ENCODE results near the gene ANKRD29.
"Not testable (repeated sequence)": the region's sequence is repeated elsewhere in the genome, so short reads cannot be mapped to it uniquely, and the experiment has no call there.

The ANKRD29 gene

DNA sequence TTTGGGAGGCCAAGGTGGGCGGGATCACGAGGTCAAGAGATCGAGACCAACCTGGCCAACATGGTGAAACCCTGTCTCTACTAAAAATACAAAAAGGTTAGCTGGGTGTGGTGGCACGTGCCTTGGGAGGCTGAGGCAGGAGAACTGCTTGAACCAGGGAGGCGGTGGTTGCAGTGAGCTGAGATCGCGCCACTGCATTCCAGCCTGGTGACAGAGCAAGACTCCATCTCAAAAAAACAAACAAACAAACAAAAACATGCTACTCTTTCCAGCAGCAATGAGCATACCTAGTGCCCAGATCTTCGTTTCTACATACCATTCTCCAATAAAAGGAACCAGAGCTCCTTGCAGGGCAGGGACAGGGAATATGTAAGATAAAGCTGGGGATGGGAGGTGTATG, 105.2 kb downstream of the ANKRD29 start:
- DNase-seq (ENCODE audit: low spot score), result not testable (repeated sequence)

GRCh38 chr18:23556145-23556780, 106.4 kb downstream of the ANKRD29 start:
- no peak for DNase-seq (ENCODE audit: low spot score)

DNA sequence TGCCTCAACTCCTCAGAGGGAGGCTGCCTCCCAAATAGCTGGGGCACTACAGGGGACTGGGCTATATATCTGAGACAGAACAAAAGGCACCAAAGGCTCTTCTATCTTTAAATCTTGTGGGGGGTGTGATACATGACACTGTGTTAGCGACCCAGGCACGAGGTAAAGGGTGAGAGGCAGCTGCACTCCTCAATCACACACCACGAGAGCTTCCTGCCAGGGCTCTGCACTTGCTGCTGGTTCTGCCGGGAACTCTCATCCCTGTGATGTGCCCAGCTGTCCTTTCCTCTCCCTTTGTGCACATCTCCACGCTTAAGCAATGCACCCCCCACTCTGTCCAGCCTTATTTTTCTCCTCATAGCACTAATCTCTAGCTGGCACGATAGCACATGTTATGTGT, 108.8 kb downstream of the ANKRD29 start:
- no peak for DNase-seq (ENCODE audit: low spot score)

DNA sequence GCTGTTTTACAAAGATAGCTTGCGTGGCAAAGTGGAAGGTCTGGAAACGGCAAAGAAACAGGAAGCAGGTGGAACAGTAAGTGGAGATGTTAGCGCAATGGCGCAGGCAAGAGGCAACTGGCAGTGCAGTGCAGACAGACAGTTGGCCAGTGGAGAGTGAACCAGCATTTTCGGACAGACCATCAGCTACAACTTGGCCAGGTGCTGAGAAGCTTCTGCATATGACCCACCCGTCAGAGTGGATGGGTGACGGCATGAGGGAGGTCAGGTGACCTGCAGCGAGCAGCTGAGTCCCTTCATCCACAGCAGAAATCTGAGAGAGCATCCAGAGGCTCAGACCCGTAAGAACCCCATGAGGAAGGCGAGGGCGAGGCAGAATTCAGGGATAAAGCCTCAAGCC, 110.2 kb downstream of the ANKRD29 start:
- DNase-seq (ENCODE audit: low spot score), result no peak

GRCh38 chr18:23551978-23552377, 110.7 kb downstream of the ANKRD29 start:
- no peak for DNase-seq (ENCODE audit: low spot score)

DNA sequence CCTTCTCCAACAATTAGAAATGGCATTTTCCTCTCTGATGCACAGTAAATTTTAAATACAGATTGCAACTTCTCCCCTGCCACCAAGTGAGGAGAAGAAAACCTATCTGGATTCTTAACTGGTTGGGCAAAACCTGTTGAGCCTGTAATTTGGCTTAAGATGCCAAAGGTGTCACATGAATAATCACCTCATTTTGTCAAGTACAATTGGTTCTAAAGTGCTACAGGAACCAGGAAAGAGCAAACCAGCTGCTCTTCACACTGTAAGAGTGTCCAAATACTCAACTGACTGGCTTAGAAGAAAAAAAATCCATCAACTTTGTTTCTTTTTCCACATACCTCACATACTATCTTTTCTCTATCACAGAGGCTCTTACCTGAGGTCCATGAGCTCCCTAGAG, 111.8 kb downstream of the ANKRD29 start:
- no peak for DNase-seq (ENCODE audit: low spot score)

Measured in hepatic stellate cell (primary cell).